ENCODE results near the gene RIOX2. TPM values are rescaled to one million over a fixed set of nuclear protein-coding genes. Genes with fewer than 3 reads are reported as not detected.

RIOX2 gene
- total RNA-seq, 2 donors from 2014 or later = 12.5 to 13.6 TPM

GRCh38 chr3:97994328-97994945, 22.2 kb upstream of the RIOX2 start:
- Mint-ChIP-seq H3K27me3 (ENCODE audit: insufficient read depth) (no peaks in the 10 kb centered on the region), H3K4me1 (peaks cover 17% of the 10 kb centered on the region), H3K4me3 (no peak overlapping the region), H3K27ac (no peak overlapping the region), H3K9me3 (no peaks in the 10 kb centered on the region), H3K36me3 (ENCODE audit: low read depth) (no peaks in the 10 kb centered on the region)
- Histone ChIP-seq H3K9ac (ENCODE audit: extremely low read depth, low read length, poor library complexity, severe bottlenecking) (no peak overlapping the region), H3K27me3 (ENCODE audit: control insufficient read depth, insufficient read depth, low read length, poor library complexity, severe bottlenecking) (no peaks in the 10 kb centered on the region), H3K27ac (ENCODE audit: low read depth, low read length) (no peak overlapping the region), H3K36me3 (ENCODE audit: control insufficient read depth, insufficient read depth, low read length) (no peaks in the 10 kb centered on the region), H3K9me3 (ENCODE audit: control insufficient read depth, low read length) (no peaks in the 10 kb centered on the region), H3K4me1 (ENCODE audit: control insufficient read depth, insufficient read depth, low read length) (no peaks in the 10 kb centered on the region), H3K4me3 (ENCODE audit: low read length) (no peak overlapping the region)
- TF ChIP-seq CTCF (conservative IDR thresholded peaks at IDR 0.05) = no peak
- DNase-seq = no peak
- WGBS, 2 experiments (ENCODE audit: insufficient coverage in 1 of 2, insufficient read length in 1 of 2) = 90% methylated on average over 2 of the region's 2 CpGs; no CpG with 5 or more reads in 1 of the 2 experiments

- H3K4me1 Mint-ChIP-seq = peaks cover 17% of the 10 kb centered on the region
- Histone ChIP-seq H3K4me1 (ENCODE audit: control insufficient read depth, insufficient read depth, low read length) (no peaks in the 10 kb centered on the region), H3K27me3 (ENCODE audit: control insufficient read depth, insufficient read depth, low read length, poor library complexity, severe bottlenecking) (no peaks in the 10 kb centered on the region), H3K9ac (ENCODE audit: extremely low read depth, low read length, poor library complexity, severe bottlenecking) (no peak overlapping the region), H3K9me3 (ENCODE audit: control insufficient read depth, low read length) (no peaks in the 10 kb centered on the region), H3K27ac (ENCODE audit: low read depth, low read length) (no peak overlapping the region), H3K36me3 (ENCODE audit: control insufficient read depth, insufficient read depth, low read length) (no peaks in the 10 kb centered on the region), H3K4me3 (ENCODE audit: low read length) (no peak overlapping the region)
- WGBS, 2 experiments (ENCODE audit: insufficient coverage in 1 of 2, insufficient read length in 1 of 2) = 59 to 67% methylated on average over 1 of the region's 2 CpGs
- H3K27me3 Mint-ChIP-seq (ENCODE audit: insufficient read depth) = no peaks in the 10 kb centered on the region
- DNase-seq = no peak
- TF ChIP-seq CTCF (conservative IDR thresholded peaks at IDR 0.05) = no peak
- H3K4me3 Mint-ChIP-seq = no peak overlapping the region
- H3K9me3 Mint-ChIP-seq = no peaks in the 10 kb centered on the region
- no peaks in the 10 kb centered on the region for H3K36me3 Mint-ChIP-seq (ENCODE audit: low read depth)
- no peak overlapping the region for H3K27ac Mint-ChIP-seq
Observed at GRCh38 chr3:97993526-97993925, 21.3 kb upstream of the RIOX2 start.

- H3K36me3 ChIP-seq (ENCODE audit: control insufficient read depth, insufficient read depth, low read length) = no peaks in the 10 kb centered on the region
- Mint-ChIP-seq H3K36me3 (ENCODE audit: low read depth) (no peaks in the 10 kb centered on the region), H3K9me3 (no peaks in the 10 kb centered on the region), H3K4me3 (no peak overlapping the region), H3K27ac (no peak overlapping the region), H3K27me3 (ENCODE audit: insufficient read depth) (no peaks in the 10 kb centered on the region), H3K4me1 (peaks cover 17% of the 10 kb centered on the region)
- H3K4me1 ChIP-seq (ENCODE audit: control insufficient read depth, insufficient read depth, low read length) = no peaks in the 10 kb centered on the region
- H3K9me3 ChIP-seq (ENCODE audit: control insufficient read depth, low read length) = no peaks in the 10 kb centered on the region
- H3K27ac ChIP-seq (ENCODE audit: low read depth, low read length) = no peak overlapping the region
- H3K4me3 ChIP-seq (ENCODE audit: low read length) = no peak overlapping the region
- H3K9ac ChIP-seq (ENCODE audit: extremely low read depth, low read length, poor library complexity, severe bottlenecking) = no peak overlapping the region
- DNase-seq = no peak
- H3K27me3 ChIP-seq (ENCODE audit: control insufficient read depth, insufficient read depth, low read length, poor library complexity, severe bottlenecking) = no peaks in the 10 kb centered on the region
- 74 to 86% methylated on average over 2 of the region's 2 CpGs for WGBS, 2 experiments (ENCODE audit: insufficient coverage in 1 of 2, insufficient read length in 1 of 2)
- no peak for TF ChIP-seq CTCF (conservative IDR thresholded peaks at IDR 0.05)
Observed at GRCh38 chr3:97992547-97993173, 20.4 kb upstream of the RIOX2 start.

Measured in endodermal cell (in vitro differentiated cells).